C4-2B (cell line): ENCODE measurements around the gene MYBPHL.

ENCODE experiments used
- H3K27ac ChIP-seq: fragments of 450-650 bp; 2 replicates; pipeline ENCODE4 v1.5.1; 2017
- CTCF ChIP-seq: fragments of 450-650 bp; conservative IDR thresholded peaks from 2 replicates; pipeline ENCODE4 v1.5.1; 2017; ENCODE audit warnings: mild to moderate bottlenecking
- ZFX ChIP-seq: fragments of 450-650 bp; IDR thresholded peaks from 2 replicates; pipeline ENCODE4 v1.6.1; 2017

MYBPHL gene

GRCh38 chr1:109319114-109319513 lies 12.3 kb upstream of the MYBPHL start:
- TF ChIP-seq CTCF (no peak), ZFX (no peak)
- H3K27ac ChIP-seq: no peak overlapping the region

- no peak overlapping the region for H3K27ac ChIP-seq
- no peak for TF ChIP-seq CTCF
Observed at GRCh38 chr1:109316506-109316905, 9.7 kb upstream of the MYBPHL start.

DNA sequence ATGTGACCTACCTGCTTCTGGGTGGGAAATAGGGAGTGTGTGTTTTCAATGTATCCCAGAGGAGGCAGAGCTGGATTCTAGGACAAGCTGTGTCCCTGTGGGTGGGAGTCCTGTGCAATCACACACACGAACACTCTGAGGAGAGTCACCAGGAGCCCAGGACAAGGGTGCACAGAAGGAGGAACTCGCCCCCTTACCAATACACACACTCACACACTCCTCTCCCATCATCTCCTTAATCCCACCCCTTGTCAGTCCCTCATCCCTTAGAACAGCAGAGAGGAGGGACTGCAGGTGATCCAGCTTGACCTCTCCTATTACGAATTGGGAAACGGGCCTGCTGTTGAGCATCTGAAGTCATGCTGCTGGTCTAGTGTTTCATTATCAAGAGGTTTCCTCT lies 8.5 kb upstream of the MYBPHL start:
- TF ChIP-seq CTCF (no peak), ZFX (no peak)
- H3K27ac ChIP-seq: no peak overlapping the region

DNA sequence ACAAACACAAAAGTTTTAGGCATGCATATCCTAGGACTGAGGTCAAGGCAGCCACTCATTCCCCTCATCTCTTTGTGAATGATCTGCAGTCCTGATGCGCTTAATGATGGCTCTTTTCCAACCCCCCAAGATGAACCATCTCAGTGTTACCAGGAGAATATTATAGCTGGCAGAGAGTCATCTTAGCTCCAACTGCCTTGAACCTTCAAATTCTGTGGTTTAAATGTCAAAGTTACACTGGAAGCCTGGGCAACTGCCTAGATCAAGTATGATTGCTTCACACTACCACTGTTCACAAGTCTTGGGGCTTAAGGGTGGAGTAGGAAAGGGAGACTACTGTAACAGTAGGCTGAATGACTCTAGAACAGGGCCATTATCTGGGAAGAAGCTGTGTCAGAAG lies 8.0 kb upstream of the MYBPHL start:
- TF ChIP-seq CTCF: no peak
- TF ChIP-seq ZFX: no peak
- H3K27ac ChIP-seq: no peak overlapping the region

- TF ChIP-seq CTCF (no peak), ZFX (no peak)
- no peak overlapping the region; the same call in 1 of the 2 replicates for H3K27ac ChIP-seq
Observed at GRCh38 chr1:109312978-109313775, 6.4 kb upstream of the MYBPHL start.

- no peak overlapping the region for H3K27ac ChIP-seq
- no peak for TF ChIP-seq CTCF
- no peak for TF ChIP-seq ZFX
Observed at GRCh38 chr1:109312246-109312645, 5.4 kb upstream of the MYBPHL start.

DNA sequence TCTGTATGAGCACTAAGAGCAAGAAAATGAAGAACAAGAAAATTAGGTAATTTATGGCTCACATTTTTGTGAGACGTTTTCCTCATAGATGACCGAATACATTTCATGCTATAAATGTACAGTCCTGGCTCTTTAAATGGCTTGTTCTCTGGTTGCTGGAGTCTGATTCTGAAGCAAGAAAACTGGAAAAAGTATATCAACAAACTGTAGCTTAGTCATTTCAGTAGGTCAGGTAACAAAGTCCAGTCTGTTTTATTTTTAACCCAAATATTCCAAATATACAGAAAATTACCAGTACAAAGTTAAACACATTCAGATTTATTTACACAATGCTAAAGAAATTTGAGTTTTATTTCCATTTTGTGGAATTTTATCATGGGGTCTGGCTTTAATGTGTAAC lies 2.5 kb upstream of the MYBPHL start:
- TF ChIP-seq ZFX (no peak), CTCF (no peak)
- H3K27ac ChIP-seq: no peak overlapping the region
